GM19099 (cell line): ENCODE data around the gene IL1RAPL2.

ENCODE experiments used
- POLR2A ChIP-seq: IDR thresholded peaks from 3 replicates; pipeline ENCODE4 v1.6.1; 2011; ENCODE audit warnings: low read depth; ENCODE audit not compliant: insufficient read length; ENCODE audit errors: extremely low read depth

The IL1RAPL2 gene

GRCh38 chrX:105744291-105744690 is 1178.3 kb downstream of the IL1RAPL2 start:
- TF ChIP-seq POLR2A: no peak

DNA sequence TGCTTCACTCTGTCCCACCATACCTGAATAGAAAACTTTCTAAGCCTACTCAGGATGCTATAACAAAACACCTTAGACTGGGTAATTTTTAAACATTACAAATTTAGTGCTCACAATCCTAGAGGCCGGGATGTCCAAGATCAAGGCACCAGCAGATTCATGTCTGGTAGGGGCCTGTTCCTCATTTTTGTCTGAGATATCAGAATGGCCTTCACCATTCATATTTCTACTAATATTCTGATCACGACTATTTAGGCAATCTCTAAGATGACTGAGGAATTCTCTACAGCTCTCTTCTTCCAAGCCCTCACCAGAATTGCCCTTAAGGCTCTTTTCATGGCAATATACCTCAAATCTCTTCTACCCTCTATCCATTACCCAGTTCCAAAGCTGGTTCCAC is 1178.9 kb downstream of the IL1RAPL2 start:
- no peak for TF ChIP-seq POLR2A

DNA sequence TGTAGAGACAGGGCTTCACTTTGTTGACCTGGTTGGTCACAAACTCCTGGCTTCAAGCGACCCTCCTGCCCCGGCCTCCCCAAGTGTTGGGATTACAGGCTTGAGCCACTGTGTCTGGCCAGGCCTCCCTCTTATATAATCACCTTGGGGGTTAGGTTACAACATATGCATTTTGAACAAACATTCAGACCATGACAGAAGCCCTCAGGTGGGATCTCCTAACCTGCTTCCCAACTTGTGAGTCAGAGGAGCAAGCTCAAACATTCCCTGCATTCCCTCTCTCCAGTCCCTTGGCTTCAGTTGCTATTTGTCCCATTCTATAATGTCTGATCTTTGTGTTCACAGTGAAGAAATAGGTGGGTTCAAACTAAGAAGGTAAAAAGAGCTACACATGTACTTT is 1179.9 kb downstream of the IL1RAPL2 start:
- no peak for TF ChIP-seq POLR2A

DNA sequence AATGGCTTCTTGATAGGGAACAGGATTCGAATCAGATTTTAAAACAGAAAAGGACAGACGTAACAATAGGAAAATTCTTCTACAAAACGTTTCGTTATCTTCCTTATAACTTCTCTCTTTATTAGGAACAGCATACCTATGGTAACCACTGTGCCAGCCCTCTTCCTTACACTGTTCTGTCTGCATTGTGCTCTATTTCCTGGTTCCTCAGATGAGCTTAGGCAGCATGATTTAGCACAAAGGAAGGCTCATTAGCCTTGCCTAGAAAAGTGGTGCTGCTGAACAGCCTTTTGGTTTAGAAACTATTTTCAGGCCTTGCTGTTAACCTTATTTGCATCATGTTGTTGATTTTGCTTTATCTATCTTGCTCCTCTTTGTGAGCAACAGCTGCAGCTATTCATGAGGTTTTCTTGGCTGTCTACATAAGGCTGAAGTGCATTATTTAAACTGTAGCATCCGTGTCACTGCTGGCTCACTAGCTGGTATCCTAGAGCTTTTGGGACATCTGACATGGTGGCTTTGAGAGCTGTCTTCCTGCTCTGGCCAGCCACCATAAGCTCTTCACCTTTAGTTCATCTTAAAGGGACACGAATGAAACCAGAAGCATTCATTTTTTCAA is 1186.4 kb downstream of the IL1RAPL2 start:
- no peak for TF ChIP-seq POLR2A

GRCh38 chrX:105753411-105753810 is 1187.4 kb downstream of the IL1RAPL2 start:
- TF ChIP-seq POLR2A: no peak

- TF ChIP-seq POLR2A: no peak
These were observed 1188.4 kb downstream of the IL1RAPL2 start for GRCh38 chrX:105754286-105754964.

- no peak for TF ChIP-seq POLR2A
These were observed 1189.1 kb downstream of the IL1RAPL2 start for GRCh38 chrX:105755109-105755508.

- no peak for TF ChIP-seq POLR2A
These were observed 1192.8 kb downstream of the IL1RAPL2 start for GRCh38 chrX:105758754-105759153.

DNA sequence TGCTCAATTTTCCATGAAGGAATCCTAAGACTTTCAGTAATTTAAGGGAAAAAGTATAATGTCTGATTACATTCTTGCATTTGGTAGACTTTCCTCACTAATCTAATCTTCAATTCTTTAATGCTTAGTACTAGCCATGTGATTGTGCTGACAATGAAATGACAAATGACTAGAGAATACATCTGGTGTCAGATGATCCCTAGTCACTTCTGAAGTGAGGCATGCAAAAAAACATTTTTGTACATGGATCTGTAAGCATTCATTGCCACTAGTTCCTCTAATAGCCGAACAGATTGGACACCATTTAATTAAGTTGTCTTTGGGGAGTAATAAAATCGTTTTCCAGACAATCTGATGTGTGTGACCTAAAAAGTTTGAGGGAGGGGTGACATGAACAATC is 1193.6 kb downstream of the IL1RAPL2 start:
- TF ChIP-seq POLR2A: no peak

DNA sequence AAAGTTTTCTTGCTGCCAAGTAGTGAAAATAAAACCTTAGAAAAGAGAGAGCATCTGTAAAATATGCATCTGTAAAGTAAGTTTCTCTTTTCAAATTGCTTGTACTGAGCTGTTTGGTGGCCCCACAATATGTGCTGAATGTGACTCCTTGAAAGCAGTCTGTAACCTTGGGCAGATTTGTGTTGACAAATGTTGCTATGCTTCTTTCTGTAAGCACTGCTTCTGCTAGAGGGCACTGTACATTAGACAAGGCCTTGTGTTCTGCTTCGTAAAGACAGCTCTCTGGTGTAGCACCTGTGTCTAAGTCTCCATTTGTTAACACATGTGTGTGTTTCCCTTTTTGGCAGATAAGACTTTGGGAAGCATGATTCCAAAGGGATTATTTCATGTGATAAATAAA is 1199.7 kb downstream of the IL1RAPL2 start:
- TF ChIP-seq POLR2A: no peak

DNA sequence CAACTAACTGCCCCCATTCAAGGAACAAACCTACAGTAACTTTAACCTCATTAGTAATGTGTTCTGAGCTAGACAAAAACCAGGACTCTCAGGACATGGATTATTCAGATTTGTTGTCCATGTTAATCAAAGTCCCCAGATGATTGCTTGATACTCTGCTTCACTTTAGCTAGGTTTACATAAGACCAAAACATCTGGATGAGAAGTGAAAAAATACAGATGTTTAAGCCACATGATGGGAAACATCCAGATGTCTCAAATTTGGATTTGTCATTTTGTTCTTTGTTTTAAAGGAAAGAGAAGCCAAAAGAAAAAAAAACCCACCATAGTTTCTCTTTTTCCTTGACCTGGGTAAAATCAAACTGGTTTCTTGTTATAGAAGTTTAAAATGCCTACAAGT is 1207.8 kb downstream of the IL1RAPL2 start:
- no peak for TF ChIP-seq POLR2A

GRCh38 chrX:105775679-105776078 is 1209.7 kb downstream of the IL1RAPL2 start:
- TF ChIP-seq POLR2A: no peak

DNA sequence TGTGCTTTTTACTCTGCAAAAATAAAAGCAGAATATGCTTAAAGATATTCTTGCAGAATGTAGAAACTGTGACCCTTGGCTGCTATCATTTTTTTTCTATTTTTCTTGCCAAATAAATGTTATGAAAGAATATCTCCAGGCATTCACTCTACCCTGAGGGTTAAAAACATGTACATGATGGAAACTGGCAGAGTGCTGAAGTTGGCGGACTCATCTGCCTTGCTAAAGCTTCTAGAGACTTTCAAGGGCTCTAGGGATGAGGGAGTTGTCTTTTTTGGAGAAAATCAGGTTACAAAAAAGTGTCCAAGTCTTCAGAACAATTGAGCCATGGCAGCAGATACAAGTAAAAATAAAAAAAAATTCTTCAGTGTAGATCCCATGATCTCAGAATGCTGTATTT is 1215.8 kb downstream of the IL1RAPL2 start:
- TF ChIP-seq POLR2A: no peak

DNA sequence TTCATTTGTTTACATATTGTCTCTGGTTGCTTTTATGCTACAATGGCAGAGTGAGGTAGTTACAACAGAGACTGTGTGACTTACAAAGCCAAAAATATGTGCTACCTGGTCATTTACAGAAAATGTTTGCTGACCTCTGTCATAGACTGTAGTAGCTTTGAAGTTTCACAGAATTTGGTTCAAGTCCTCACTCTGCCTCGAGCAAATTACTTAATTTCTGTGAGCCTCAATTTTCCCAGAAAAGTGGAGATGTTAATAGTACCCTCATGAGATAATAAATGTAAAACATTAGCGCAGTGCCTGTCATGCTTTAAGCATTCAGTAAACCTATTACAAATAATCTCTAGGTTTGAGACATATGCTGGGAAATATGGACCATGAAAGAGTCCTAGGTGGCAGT is 1237.9 kb downstream of the IL1RAPL2 start:
- no peak for TF ChIP-seq POLR2A

GRCh38 chrX:105816517-105816916 is 1250.5 kb downstream of the IL1RAPL2 start:
- TF ChIP-seq POLR2A: no peak
